Measurements from ENCODE around the gene RNF2. TPM values are rescaled to one million over a fixed set of nuclear protein-coding genes. Genes with fewer than 3 reads are reported as not detected.

Gene RNF2
- total RNA-seq, 2 experiments from 2014 or later: 21.4 to 24.3 TPM

GRCh38 chr1:185087746-185088145 lies 42.4 kb downstream of the RNF2 start:
- H3K27me3 Mint-ChIP-seq: no peaks in the 10 kb centered on the region
- H3K4me1 Mint-ChIP-seq (ENCODE audit: low read depth): peaks cover 12% of the 10 kb centered on the region
- no peak overlapping the region for H3K4me3 Mint-ChIP-seq
- no peak for TF ChIP-seq CTCF (IDR thresholded peaks at IDR 0.05)
- H3K36me3 Mint-ChIP-seq (ENCODE audit: low read depth): peaks cover 28% of the 10 kb centered on the region
- ChIA-PET CTCF (no interaction called here), POLR2A (no interaction called here)
- DNase-seq: no peak
- intact Hi-C loops (cut with micrococcal nuclease): no loop called here
- no peak overlapping the region for H3K27ac Mint-ChIP-seq
- H3K9me3 Mint-ChIP-seq: no peaks in the 10 kb centered on the region
- ATAC-seq: no peak

- Mint-ChIP-seq H3K9me3 (no peaks in the 10 kb centered on the region), H3K4me3 (no peak overlapping the region), H3K27ac (no peak overlapping the region), H3K36me3 (ENCODE audit: low read depth) (peaks cover 41% of the 10 kb centered on the region), H3K4me1 (ENCODE audit: low read depth) (no peaks in the 10 kb centered on the region), H3K27me3 (no peaks in the 10 kb centered on the region)
- no peak for ATAC-seq
- DNase-seq: no peak
- ChIA-PET POLR2A (interaction anchor here (0.7 kb wide), 1 partner anchor 62 kb away, joined by 3 read pairs; no protein-coding TSS in a partner anchor), CTCF (interaction anchor here (1.0 to 2.0 kb wide), 2 partner anchors 22 to 79 kb away, joined by 3 to 11 read pairs; no protein-coding TSS in a partner anchor)
- intact Hi-C loops (cut with micrococcal nuclease): no loop called here
- TF ChIP-seq CTCF (IDR thresholded peaks at IDR 0.05): no peak
Measured at GRCh38 chr1:185091480-185091879, 46.1 kb downstream of the RNF2 start.

- Mint-ChIP-seq H3K36me3 (ENCODE audit: low read depth) (peaks cover 35% of the 10 kb centered on the region), H3K9me3 (no peaks in the 10 kb centered on the region), H3K27ac (no peak overlapping the region), H3K4me3 (no peak overlapping the region), H3K4me1 (ENCODE audit: low read depth) (peaks cover 2% of the 10 kb centered on the region), H3K27me3 (no peaks in the 10 kb centered on the region)
- no peak for TF ChIP-seq CTCF (IDR thresholded peaks at IDR 0.05)
- ATAC-seq (no peak), DNase-seq (no peak)
- CTCF ChIA-PET: no interaction called here
- POLR2A ChIA-PET: no interaction called here
- intact Hi-C loops (cut with micrococcal nuclease): no loop called here
Measured at GRCh38 chr1:185094761-185095160, 49.4 kb downstream of the RNF2 start.

GRCh38 chr1:185096531-185096930 lies 51.2 kb downstream of the RNF2 start:
- Mint-ChIP-seq H3K36me3 (ENCODE audit: low read depth) (peaks cover 46% of the 10 kb centered on the region), H3K27ac (no peak overlapping the region)
- intact Hi-C loops (cut with micrococcal nuclease): no loop called here

GRCh38 chr1:185104083-185104482 lies 58.7 kb downstream of the RNF2 start:
- intact Hi-C loops (cut with micrococcal nuclease): no loop called here
- Mint-ChIP-seq H3K36me3 (ENCODE audit: low read depth) (peaks cover 40% of the 10 kb centered on the region), H3K4me3 (no peak overlapping the region), H3K9me3 (peaks cover 8% of the 10 kb centered on the region), H3K27me3 (no peaks in the 10 kb centered on the region), H3K4me1 (ENCODE audit: low read depth) (no peaks in the 10 kb centered on the region), H3K27ac (no peak overlapping the region)
- ChIA-PET CTCF (interaction anchor here (1.1 kb wide), 1 partner anchor 66 kb away, joined by 3 read pairs; no protein-coding TSS in a partner anchor), POLR2A (no interaction called here)
- DNase-seq: no peak
- no peak for TF ChIP-seq CTCF (IDR thresholded peaks at IDR 0.05)
- no peak for ATAC-seq

More at GRCh38 chr1:185096531-185096930, 51.2 kb downstream of the RNF2 start:
- TF ChIP-seq CTCF (IDR thresholded peaks at IDR 0.05): no peak
- H3K4me3 Mint-ChIP-seq: no peak overlapping the region
- no peaks in the 10 kb centered on the region for H3K27me3 Mint-ChIP-seq
- CTCF ChIA-PET: no interaction called here
- H3K4me1 Mint-ChIP-seq (ENCODE audit: low read depth): peaks cover 2% of the 10 kb centered on the region
- DNase-seq: no peak
- H3K9me3 Mint-ChIP-seq: no peaks in the 10 kb centered on the region
- POLR2A ChIA-PET: interaction anchor here (1.2 kb wide), 1 partner anchor 28 kb away, joined by 3 read pairs; no protein-coding TSS in a partner anchor
- ATAC-seq: no peak
